ENCODE measurements around the gene SGSH.

DNA sequence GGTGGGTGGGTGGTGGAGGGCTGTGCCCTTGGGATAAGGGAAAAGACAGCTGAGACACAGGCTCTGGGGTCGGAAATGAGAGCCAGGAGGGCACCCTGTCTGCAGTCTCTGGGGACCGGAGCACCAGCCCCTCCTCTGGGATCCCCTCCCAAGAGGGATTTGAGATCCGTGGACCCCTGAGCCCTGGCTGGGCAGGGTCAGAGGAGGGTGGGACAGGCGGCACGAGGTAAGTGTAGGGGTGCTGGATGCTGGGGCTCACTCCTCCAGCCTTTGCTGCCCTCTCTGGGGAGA lies 425 bp downstream of the SGSH start:
- no peak for TF ChIP-seq POLR2A (IDR thresholded peaks at IDR 0.05)
- TF ChIP-seq, protein P1, sequence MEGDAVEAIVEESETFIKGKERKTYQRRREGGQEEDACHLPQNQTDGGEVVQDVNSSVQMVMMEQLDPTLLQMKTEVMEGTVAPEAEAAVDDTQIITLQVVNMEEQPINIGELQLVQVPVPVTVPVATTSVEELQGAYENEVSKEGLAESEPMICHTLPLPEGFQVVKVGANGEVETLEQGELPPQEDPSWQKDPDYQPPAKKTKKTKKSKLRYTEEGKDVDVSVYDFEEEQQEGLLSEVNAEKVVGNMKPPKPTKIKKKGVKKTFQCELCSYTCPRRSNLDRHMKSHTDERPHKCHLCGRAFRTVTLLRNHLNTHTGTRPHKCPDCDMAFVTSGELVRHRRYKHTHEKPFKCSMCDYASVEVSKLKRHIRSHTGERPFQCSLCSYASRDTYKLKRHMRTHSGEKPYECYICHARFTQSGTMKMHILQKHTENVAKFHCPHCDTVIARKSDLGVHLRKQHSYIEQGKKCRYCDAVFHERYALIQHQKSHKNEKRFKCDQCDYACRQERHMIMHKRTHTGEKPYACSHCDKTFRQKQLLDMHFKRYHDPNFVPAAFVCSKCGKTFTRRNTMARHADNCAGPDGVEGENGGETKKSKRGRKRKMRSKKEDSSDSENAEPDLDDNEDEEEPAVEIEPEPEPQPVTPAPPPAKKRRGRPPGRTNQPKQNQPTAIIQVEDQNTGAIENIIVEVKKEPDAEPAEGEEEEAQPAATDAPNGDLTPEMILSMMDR (IDR thresholded peaks at IDR 0.05), result no peak

Measured in vagina (tissue), 2 donors.